K562 (cell line): ENCODE measurements around the gene TTC9C. TPM values are rescaled to one million over a fixed set of nuclear protein-coding genes. Genes with fewer than 3 reads are reported as not detected.

ENCODE experiments used
- BRF1 ChIP-seq: IDR thresholded peaks from 3 replicates; pipeline ENCODE4 v1.6.1; 2011; ENCODE audit warnings: borderline replicate concordance, mild to moderate bottlenecking; ENCODE audit not compliant: insufficient read length; ENCODE audit errors: extremely low read depth
- DNMT1 ChIP-seq: fragments of 450-650 bp; IDR thresholded peaks from 2 replicates; pipeline ENCODE4 v1.6.1; 2016; ENCODE audit warnings: antibody characterized with exemption, mild to moderate bottlenecking
- ELF1 ChIP-seq: fragments of 200-800 bp; sonication (Bioruptor generic); IDR thresholded peaks from 2 replicates; pipeline ENCODE4 v1.6.1; 2016; ENCODE audit warnings: missing genetic modification characterization, missing compliant biosample characterization
- FUS ChIP-seq: fragments of 200-400 bp; formaldehyde crosslinking; optimal IDR thresholded peaks from 2 replicates; pipeline ENCODE3; 2017; ENCODE audit warnings: low read depth, low read length
- HNRNPK ChIP-seq: fragments of 200-400 bp; formaldehyde crosslinking; IDR thresholded peaks from one replicate; pipeline ENCODE4 v1.6.1; 2018; ENCODE audit warnings: mild to moderate bottlenecking, low read depth, low read length; ENCODE audit not compliant: poor library complexity, severe bottlenecking
- MEF2D ChIP-seq: conservative IDR thresholded peaks from 2 replicates; pipeline ENCODE4 v1.6.1; 2016; ENCODE audit warnings: low read depth, missing genetic modification characterization, missing compliant biosample characterization
- RBM25 ChIP-seq: fragments of 200-400 bp; formaldehyde crosslinking; IDR thresholded peaks from 2 replicates; pipeline ENCODE4 v1.6.1; 2018; ENCODE audit warnings: low read length, low read depth, moderate library complexity; ENCODE audit not compliant: severe bottlenecking
- RFX1 ChIP-seq: fragments of 450-650 bp; IDR thresholded peaks from 2 replicates; pipeline ENCODE4 v1.6.1; 2016; ENCODE audit warnings: mild to moderate bottlenecking, moderate library complexity
- SETDB1 ChIP-seq: IDR thresholded peaks from one replicate; pipeline ENCODE4 v1.6.1; 2012; ENCODE audit warnings: low read length, control low read depth, inconsistent platforms
- TCF7L2 ChIP-seq: fragments of 150-350 bp; IDR thresholded peaks from 2 replicates; pipeline ENCODE4 v1.6.1; 2016; ENCODE audit warnings: low read depth, mild to moderate bottlenecking, low read length, moderate library complexity
- ZFP1 ChIP-seq: fragments of 450-650 bp; formaldehyde crosslinking; IDR thresholded peaks from 2 replicates; pipeline ENCODE4 v1.4.0; 2020; ENCODE audit warnings: mild to moderate bottlenecking, mixed read lengths
- ZNF133 ChIP-seq: fragments of 250-450 bp; sonication (Bioruptor Pico); IDR thresholded peaks from 2 replicates; pipeline ENCODE4 v1.4.0; 2020; ENCODE audit warnings: mild to moderate bottlenecking
- ZNF232 ChIP-seq: sonication (generic); formaldehyde crosslinking; IDR thresholded peaks from 2 replicates; pipeline ENCODE4 v1.8.0; 2022; ENCODE audit warnings: mild to moderate bottlenecking, missing genetic modification reagents
- ZSCAN32 ChIP-seq: fragments of 450-650 bp; formaldehyde crosslinking; IDR thresholded peaks from 2 replicates; pipeline ENCODE4 v1.4.0; 2020; ENCODE audit warnings: mild to moderate bottlenecking, moderate library complexity
- polyA plus RNA-seq, 8 experiments: library from polyadenylated mRNA; depleted of rRNA in 4 of 8; stranded (reverse) in 5 of 8; unstranded in 3 of 8; fragments of >200 nt; fragmentation: Nextera tagmentation in 2 of 8; fragmentation: Illumina TruSeq in 1 of 8; extraction: Ambion mirVana in 2 of 8; extraction: Trizol in 1 of 8; gene quantifications; 2 replicates each; pipeline versions ENCODE4 v1.2.1 to v1.2.3, GENCODE V29; 2011 to 2014; ENCODE audit warnings: inconsistent platforms in 1 of 8, missing spikeins in 1 of 8
- total RNA-seq, 7 experiments: library from RNA; depleted of rRNA in 6 of 7; stranded (reverse); fragments of >200 nt in 6 of 7; fragmentation: Illumina TruSeq in 2 of 7; extraction: Trizol in 2 of 7; gene quantifications; 2 replicates each; pipeline versions ENCODE4 v1.2.1 to v1.2.3, GENCODE V29; 2011 to 2021; ENCODE audit warnings: low replicate concordance in 1 of 7
- TF ChIP-seq, protein P1 (sequence below): fragments of 450-650 bp; IDR thresholded peaks from 2 replicates; pipeline ENCODE4 v1.6.1; 2016
- TF ChIP-seq, protein P2 (sequence below): fragments of 250-450 bp; sonication (Bioruptor Pico); IDR thresholded peaks from 2 replicates; pipeline ENCODE4 v1.4.0; 2020; ENCODE audit warnings: borderline replicate concordance
- TF ChIP-seq, protein P3 (sequence below): sonication (generic); formaldehyde crosslinking; IDR thresholded peaks from 2 replicates; pipeline ENCODE4 v1.4.0; 2020; ENCODE audit warnings: mild to moderate bottlenecking, missing genetic modification reagents
- TF ChIP-seq, protein P4 (sequence below): sonication (generic); formaldehyde crosslinking; IDR thresholded peaks from 2 replicates; pipeline ENCODE4 v1.8.1; 2023; ENCODE audit warnings: mild to moderate bottlenecking, missing genetic modification reagents
- TF ChIP-seq, protein P5 (sequence below): fragments of 250-450 bp; sonication (Bioruptor Pico); IDR thresholded peaks from 2 replicates; pipeline ENCODE4 v1.8.0; 2022; ENCODE audit warnings: moderate library complexity, mild to moderate bottlenecking, inconsistent platforms

TTC9C gene
- total and polyA plus RNA-seq, 9 of the 15 experiments (the other 6 are each of a cell fraction or from before 2014, with no cell fraction given): 32.8 to 59.0 (median 37.1) TPM

DNA sequence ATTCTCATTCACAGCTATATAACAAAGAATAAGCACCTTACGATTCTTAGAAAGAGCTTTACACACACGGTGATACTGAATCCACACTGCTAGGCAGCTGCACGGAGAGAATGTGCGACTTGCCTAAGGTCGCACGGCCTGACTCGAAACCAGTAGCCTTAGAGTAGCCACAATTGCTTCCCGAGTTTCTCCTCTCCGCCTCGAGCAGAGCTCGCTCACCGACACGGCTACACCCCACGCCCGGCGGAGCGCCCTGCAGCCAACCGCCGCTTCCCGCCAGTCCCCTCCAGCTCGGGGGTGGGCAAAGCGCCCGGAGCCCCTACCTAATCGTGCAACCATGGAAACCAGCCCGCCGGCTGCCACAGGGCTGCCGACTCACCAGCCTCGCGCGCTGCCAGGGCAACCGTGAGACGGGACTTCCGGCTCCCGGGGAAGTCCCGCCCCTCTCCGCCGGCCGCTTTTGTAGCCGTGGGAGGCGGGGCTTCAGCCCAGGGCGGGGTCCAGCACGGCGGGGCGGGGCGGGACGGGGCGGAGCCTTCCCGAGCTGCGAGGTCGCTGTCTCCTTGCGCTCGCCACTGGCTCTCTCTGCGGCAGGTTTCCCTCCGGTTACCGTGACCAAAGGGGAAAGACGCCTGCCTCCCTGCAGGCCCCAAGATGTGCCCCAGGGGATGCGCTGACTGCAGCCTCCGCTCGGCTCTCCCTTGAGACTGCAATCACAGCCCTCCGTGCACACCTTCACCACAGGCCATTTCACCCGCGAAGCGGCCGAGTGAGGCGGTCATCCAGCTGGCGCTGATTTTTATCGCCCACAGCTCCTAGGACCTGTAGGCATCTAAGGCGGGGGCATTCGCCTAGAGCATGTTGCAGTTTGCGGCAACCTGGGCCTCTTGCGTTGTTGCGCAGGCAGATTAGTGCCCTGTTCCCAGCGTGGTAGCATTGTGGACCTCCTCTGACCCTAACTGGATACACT is 22.1 kb upstream of the TTC9C start (continued):
- TF ChIP-seq ELF1 (tag) (peak; percentile 63; the same call in 1 of the 2 replicates), ZFP1 (CRISPR knock-in tag) (no peak), TCF7L2 (no peak), ZSCAN32 (CRISPR knock-in tag) (0 out of 2 replicates have a peak, but pooled peaks have one; percentile 29), ZNF133 (CRISPR knock-in tag) (no peak), ZNF232 (no peak), RFX1 (peak; percentile 95), FUS (no peak), RBM25 (no peak), HNRNPK (no peak), SETDB1 (no peak), DNMT1 (no peak), BRF1 (no peak), MEF2D (no peak)
- TF ChIP-seq, protein P1, sequence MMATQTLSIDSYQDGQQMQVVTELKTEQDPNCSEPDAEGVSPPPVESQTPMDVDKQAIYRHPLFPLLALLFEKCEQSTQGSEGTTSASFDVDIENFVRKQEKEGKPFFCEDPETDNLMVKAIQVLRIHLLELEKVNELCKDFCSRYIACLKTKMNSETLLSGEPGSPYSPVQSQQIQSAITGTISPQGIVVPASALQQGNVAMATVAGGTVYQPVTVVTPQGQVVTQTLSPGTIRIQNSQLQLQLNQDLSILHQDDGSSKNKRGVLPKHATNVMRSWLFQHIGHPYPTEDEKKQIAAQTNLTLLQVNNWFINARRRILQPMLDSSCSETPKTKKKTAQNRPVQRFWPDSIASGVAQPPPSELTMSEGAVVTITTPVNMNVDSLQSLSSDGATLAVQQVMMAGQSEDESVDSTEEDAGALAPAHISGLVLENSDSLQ: peak; percentile 27; the same call in 1 of the 2 replicates
- TF ChIP-seq, protein P2, sequence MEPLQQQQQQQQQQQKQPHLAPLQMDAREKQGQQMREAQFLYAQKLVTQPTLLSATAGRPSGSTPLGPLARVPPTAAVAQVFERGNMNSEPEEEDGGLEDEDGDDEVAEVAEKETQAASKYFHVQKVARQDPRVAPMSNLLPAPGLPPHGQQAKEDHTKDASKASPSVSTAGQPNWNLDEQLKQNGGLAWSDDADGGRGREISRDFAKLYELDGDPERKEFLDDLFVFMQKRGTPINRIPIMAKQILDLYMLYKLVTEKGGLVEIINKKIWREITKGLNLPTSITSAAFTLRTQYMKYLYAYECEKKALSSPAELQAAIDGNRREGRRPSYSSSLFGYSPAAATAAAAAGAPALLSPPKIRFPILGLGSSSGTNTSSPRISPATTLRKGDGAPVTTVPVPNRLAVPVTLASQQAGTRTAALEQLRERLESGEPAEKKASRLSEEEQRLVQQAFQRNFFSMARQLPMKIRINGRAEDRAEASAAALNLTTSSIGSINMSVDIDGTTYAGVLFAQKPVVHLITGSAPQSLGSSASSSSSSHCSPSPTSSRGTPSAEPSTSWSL (CRISPR knock-in tag): no peak
- TF ChIP-seq, protein P3, sequence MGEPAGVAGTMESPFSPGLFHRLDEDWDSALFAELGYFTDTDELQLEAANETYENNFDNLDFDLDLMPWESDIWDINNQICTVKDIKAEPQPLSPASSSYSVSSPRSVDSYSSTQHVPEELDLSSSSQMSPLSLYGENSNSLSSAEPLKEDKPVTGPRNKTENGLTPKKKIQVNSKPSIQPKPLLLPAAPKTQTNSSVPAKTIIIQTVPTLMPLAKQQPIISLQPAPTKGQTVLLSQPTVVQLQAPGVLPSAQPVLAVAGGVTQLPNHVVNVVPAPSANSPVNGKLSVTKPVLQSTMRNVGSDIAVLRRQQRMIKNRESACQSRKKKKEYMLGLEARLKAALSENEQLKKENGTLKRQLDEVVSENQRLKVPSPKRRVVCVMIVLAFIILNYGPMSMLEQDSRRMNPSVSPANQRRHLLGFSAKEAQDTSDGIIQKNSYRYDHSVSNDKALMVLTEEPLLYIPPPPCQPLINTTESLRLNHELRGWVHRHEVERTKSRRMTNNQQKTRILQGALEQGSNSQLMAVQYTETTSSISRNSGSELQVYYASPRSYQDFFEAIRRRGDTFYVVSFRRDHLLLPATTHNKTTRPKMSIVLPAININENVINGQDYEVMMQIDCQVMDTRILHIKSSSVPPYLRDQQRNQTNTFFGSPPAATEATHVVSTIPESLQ: peak; percentile 76; the same call in 1 of the 2 replicates
- TF ChIP-seq, protein P4, sequence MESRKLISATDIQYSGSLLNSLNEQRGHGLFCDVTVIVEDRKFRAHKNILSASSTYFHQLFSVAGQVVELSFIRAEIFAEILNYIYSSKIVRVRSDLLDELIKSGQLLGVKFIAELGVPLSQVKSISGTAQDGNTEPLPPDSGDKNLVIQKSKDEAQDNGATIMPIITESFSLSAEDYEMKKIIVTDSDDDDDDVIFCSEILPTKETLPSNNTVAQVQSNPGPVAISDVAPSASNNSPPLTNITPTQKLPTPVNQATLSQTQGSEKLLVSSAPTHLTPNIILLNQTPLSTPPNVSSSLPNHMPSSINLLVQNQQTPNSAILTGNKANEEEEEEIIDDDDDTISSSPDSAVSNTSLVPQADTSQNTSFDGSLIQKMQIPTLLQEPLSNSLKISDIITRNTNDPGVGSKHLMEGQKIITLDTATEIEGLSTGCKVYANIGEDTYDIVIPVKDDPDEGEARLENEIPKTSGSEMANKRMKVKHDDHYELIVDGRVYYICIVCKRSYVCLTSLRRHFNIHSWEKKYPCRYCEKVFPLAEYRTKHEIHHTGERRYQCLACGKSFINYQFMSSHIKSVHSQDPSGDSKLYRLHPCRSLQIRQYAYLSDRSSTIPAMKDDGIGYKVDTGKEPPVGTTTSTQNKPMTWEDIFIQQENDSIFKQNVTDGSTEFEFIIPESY (CRISPR knock-in tag): no peak; the same call in 1 of the 2 replicates
- TF ChIP-seq, protein P5, sequence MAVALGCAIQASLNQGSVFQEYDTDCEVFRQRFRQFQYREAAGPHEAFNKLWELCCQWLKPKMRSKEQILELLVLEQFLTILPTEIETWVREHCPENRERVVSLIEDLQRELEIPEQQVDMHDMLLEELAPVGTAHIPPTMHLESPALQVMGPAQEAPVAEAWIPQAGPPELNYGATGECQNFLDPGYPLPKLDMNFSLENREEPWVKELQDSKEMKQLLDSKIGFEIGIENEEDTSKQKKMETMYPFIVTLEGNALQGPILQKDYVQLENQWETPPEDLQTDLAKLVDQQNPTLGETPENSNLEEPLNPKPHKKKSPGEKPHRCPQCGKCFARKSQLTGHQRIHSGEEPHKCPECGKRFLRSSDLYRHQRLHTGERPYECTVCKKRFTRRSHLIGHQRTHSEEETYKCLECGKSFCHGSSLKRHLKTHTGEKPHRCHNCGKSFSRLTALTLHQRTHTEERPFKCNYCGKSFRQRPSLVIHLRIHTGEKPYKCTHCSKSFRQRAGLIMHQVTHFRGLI (CRISPR knock-in tag): no peak
